A549 (cell line): ENCODE measurements around the gene LRCH2.

Experiments
- CTCF ChIP-seq: fragments of >200 bp; sonication (Bioruptor Twin); formaldehyde crosslinking; IDR thresholded peaks from 3 replicates; pipeline ENCODE4 v1.5.1; 2016
- EP300 ChIP-seq, 2 experiments: fragments of >200 bp; sonication (Bioruptor Twin); formaldehyde crosslinking; IDR thresholded peaks; 2 replicates in 1 of 2; 3 replicates in 1 of 2; pipeline ENCODE4 v1.6.1; 2016 to 2017
- ESRRA ChIP-seq: fragments of 150-350 bp; IDR thresholded peaks from 2 replicates; pipeline ENCODE4 v1.6.1; 2014; ENCODE audit warnings: mild to moderate bottlenecking, low read length, borderline replicate concordance
- HOXA7 ChIP-seq: fragments of 250-450 bp; sonication (Bioruptor Pico); IDR thresholded peaks from 2 replicates; pipeline ENCODE4 v1.5.0; 2020; ENCODE audit warnings: mild to moderate bottlenecking, moderate library complexity

GRCh38 chrX:115234461-115234860, 565 bp upstream of the LRCH2 start:
- no peak for TF ChIP-seq HOXA7
- TF ChIP-seq EP300 (IDR thresholded peaks at IDR 0.05) = no peak
- TF ChIP-seq CTCF = no peak
- no peak for TF ChIP-seq ESRRA
